RWPE1 (cell line): ENCODE results near the gene ACTN3.

Experiments
- CTCF ChIA-PET: fragments of 350-600 bp; sonication (Branson Sonifier 250); formaldehyde crosslinking; extraction: SDS; loops from one replicate; lab custom pipeline; 2021; lab: Yijun Ruan, JAX
- POLR2A ChIA-PET: fragments of 400-600 bp; formaldehyde crosslinking; extraction: SDS; loops from one replicate; lab custom pipeline; 2020; ENCODE audit warnings: antibody characterized with exemption; ENCODE audit not compliant: low non-redundant PET; lab: Yijun Ruan, JAX
- DNase-seq: peaks from one replicate; pipeline ENCODE4 v3.0.0; 2012; ENCODE audit warnings: low spot score
- H3K27ac ChIP-seq: fragments of 450-650 bp; 2 replicates; pipeline ENCODE4 v1.5.1; 2017
- CTCF ChIP-seq: fragments of 450-650 bp; conservative IDR thresholded peaks from 2 replicates; pipeline ENCODE4 v1.5.1; 2017; ENCODE audit warnings: low read depth, mild to moderate bottlenecking

Gene ACTN3

GRCh38 chr11:66591175-66591574 is 44.5 kb downstream of the ACTN3 start:
- TF ChIP-seq CTCF = no peak
- ChIA-PET CTCF (interaction anchor here (0.7 kb wide), 1 partner anchor 243 kb away, joined by 3 read pairs; no protein-coding TSS in a partner anchor), POLR2A (no interaction called here)
- DNase-seq = no peak
- no peak overlapping the region for H3K27ac ChIP-seq

- peak within 1 kb of the TSS; percentile 73 for H3K27ac ChIP-seq
- peak; percentile 100 for DNase-seq
- POLR2A ChIA-PET = interaction anchor here (0.6 to 1.2 kb wide), 4 partner anchors 9 to 86 kb away, joined by 3 to 4 read pairs (median 3); partner anchors contain the start of gene RBM14
- peak; percentile 76 for TF ChIP-seq CTCF
- CTCF ChIA-PET = interaction anchor here (0.5 to 1.5 kb wide), 11 partner anchors 20 to 708 kb away, joined by 3 to 10 read pairs (median 4); partner anchors contain the start of genes ACTN3, CTSF, RBM14 and ZDHHC24
These were observed 46.0 kb downstream of the ACTN3 start, which contains the start of the genes CCDC87 and CCS for GRCh38 chr11:66592457-66593302. CCDC87 (minus strand) TSS chr11:66593063; CDS start chr11:66593015, 48 bp downstream. CCS (plus strand) TSS chr11:66593185; CDS start chr11:66593262, 77 bp downstream.

- DNase-seq = no peak
- ChIA-PET POLR2A (interaction anchor here (0.6 kb wide), 1 partner anchor 66 kb away, joined by 8 read pairs; no protein-coding TSS in a partner anchor), CTCF (interaction anchor here (0.5 to 1.5 kb wide), 7 partner anchors 23 to 285 kb away, joined by 3 to 5 read pairs (median 4); partner anchors contain the start of genes ACTN3, RBM14 and ZDHHC24)
- no peak for TF ChIP-seq CTCF
- H3K27ac ChIP-seq = peak overlapping the region; percentile 73
These were observed 46.6 kb downstream of the ACTN3 start for GRCh38 chr11:66593303-66593635.

- H3K27ac ChIP-seq = peak overlapping the region; percentile 73
- POLR2A ChIA-PET = interaction anchor here (0.6 kb wide), 1 partner anchor 66 kb away, joined by 8 read pairs; no protein-coding TSS in a partner anchor
- CTCF ChIA-PET = interaction anchor here (0.5 to 0.6 kb wide), 2 partner anchors 63 to 285 kb away, joined by 3 to 4 read pairs; no protein-coding TSS in a partner anchor
These were observed 46.9 kb downstream of the ACTN3 start for GRCh38 chr11:66593650-66594049.

GRCh38 chr11:66595245-66595904 is 48.7 kb downstream of the ACTN3 start:
- no peak for TF ChIP-seq CTCF
- H3K27ac ChIP-seq = peak overlapping the region; percentile 29
- ChIA-PET POLR2A (no interaction called here), CTCF (no interaction called here)
- no peak for DNase-seq

More at GRCh38 chr11:66593650-66594049, 46.9 kb downstream of the ACTN3 start:
- no peak for DNase-seq
- TF ChIP-seq CTCF = no peak

GRCh38 chr11:66598993-66599392 is 52.3 kb downstream of the ACTN3 start:
- no peak for DNase-seq
- ChIA-PET POLR2A (no interaction called here), CTCF (interaction anchor here (0.6 kb wide), 2 partner anchors 9 to 13 kb away, joined by 3 read pairs; no protein-coding TSS in a partner anchor)
- no peak for TF ChIP-seq CTCF
- H3K27ac ChIP-seq = no peak overlapping the region
